OCI-LY7 (cell line): ENCODE data around the gene GJC1. TPM values are rescaled to one million over a fixed set of nuclear protein-coding genes. Genes with fewer than 3 reads are reported as not detected.

Source experiments
- BruUV-seq: library from RNA; stranded (reverse); fragments of 400-500 nt; replicated peaks from 2 replicates; lab custom pipeline; 2021; lab: Mats Ljungman, UMichigan
- CTCF ChIA-PET: fragments of 300-600 bp; sonication (Branson Sonifier 250); formaldehyde crosslinking; loops from one replicate; lab custom pipeline; 2022; ENCODE audit warnings: antibody characterized with exemption; ENCODE audit not compliant: unreplicated experiment; lab: Charles Lee
- POLR2A ChIA-PET: fragments of 300-600 bp; sonication (Branson Sonifier 250); formaldehyde crosslinking; loops from one replicate; lab custom pipeline; 2022; ENCODE audit warnings: antibody characterized with exemption; lab: Charles Lee
- DNase-seq: peaks from one replicate; pipeline ENCODE4 v3.0.0-alpha.2; 2015; ENCODE audit warnings: low spot score
- H2AFZ ChIP-seq: fragments of 200-600 bp; sonication (generic), shearing (Covaris generic); 2 replicates; pipeline ENCODE4 v1.6.1; 2014; ENCODE audit warnings: mild to moderate bottlenecking, antibody characterized with exemption, low read length, moderate library complexity
- H3K27ac ChIP-seq: fragments of 200-600 bp; sonication (generic); 2 replicates; pipeline ENCODE4 v1.5.1; 2014; ENCODE audit warnings: mixed run types, low read depth, mild to moderate bottlenecking, moderate library complexity, low read length, inconsistent platforms; ENCODE audit not compliant: poor library complexity, severe bottlenecking
- H3K36me3 ChIP-seq: fragments of 200-600 bp; sonication (generic); 2 replicates; pipeline ENCODE4 v1.6.1; 2014; ENCODE audit warnings: mild to moderate bottlenecking, antibody characterized with exemption, low read length, moderate library complexity, mixed read lengths; ENCODE audit not compliant: insufficient read depth
- H3K4me1 ChIP-seq: fragments of 200-600 bp; sonication (generic); 2 replicates; pipeline ENCODE4 v1.5.1; 2014; ENCODE audit warnings: mild to moderate bottlenecking, low read length; ENCODE audit not compliant: insufficient read depth, poor library complexity, severe bottlenecking
- H3K4me2 ChIP-seq: fragments of 200-600 bp; sonication (generic); 2 replicates; pipeline ENCODE4 v1.6.1; 2014; ENCODE audit warnings: mild to moderate bottlenecking, low read length
- H3K4me3 ChIP-seq: fragments of 200-600 bp; sonication (generic); 2 replicates; pipeline ENCODE4 v1.5.1; 2014; ENCODE audit warnings: mild to moderate bottlenecking, low read depth, low read length; ENCODE audit not compliant: poor library complexity, severe bottlenecking
- H3K79me2 ChIP-seq: fragments of 200-600 bp; sonication (generic); 2 replicates; pipeline ENCODE4 v1.6.1; 2016; ENCODE audit warnings: low read depth, mild to moderate bottlenecking, low read length, moderate library complexity, mixed read lengths; ENCODE audit not compliant: insufficient read depth
- H3K9me2 ChIP-seq: fragments of 200-600 bp; sonication (generic); 2 replicates; pipeline ENCODE4 v1.6.1; 2016; ENCODE audit warnings: mild to moderate bottlenecking, low read length, mixed read lengths; ENCODE audit not compliant: insufficient read depth
- H3K9me3 ChIP-seq: fragments of 200-600 bp; sonication (generic); 2 replicates; pipeline ENCODE4 v1.6.1; 2014; ENCODE audit warnings: mild to moderate bottlenecking, mixed run types, low read length, mixed read lengths
- H4K20me1 ChIP-seq: fragments of 200-600 bp; sonication (generic); 2 replicates; pipeline ENCODE4 v1.6.1; 2014; ENCODE audit warnings: mild to moderate bottlenecking, antibody characterized with exemption, low read length, moderate library complexity, mixed read lengths; ENCODE audit not compliant: insufficient read depth
- CTCF ChIP-seq: fragments of 200-600 bp; sonication (generic); conservative IDR thresholded peaks from 2 replicates; pipeline ENCODE4 v1.5.1; 2014; ENCODE audit warnings: mild to moderate bottlenecking, antibody characterized with exemption, low read length, moderate library complexity, mixed read lengths
- EZH2phosphoT487 ChIP-seq: fragments of 200-600 bp; sonication (generic); IDR thresholded peaks from 2 replicates; pipeline ENCODE4 v1.6.1; 2018; ENCODE audit warnings: low read depth, borderline replicate concordance, mild to moderate bottlenecking, mixed run types, antibody characterized with exemption, low read length, moderate library complexity, mixed read lengths
- intact Hi-C: fragments of 100-400 bp; cut with micrococcal nuclease; formaldehyde crosslinking; loops from one replicate; pipeline ENCODE4 v1.10.0; 2022; ENCODE audit not compliant: unreplicated experiment
- total RNA-seq, 2 experiments: library from RNA; depleted of rRNA in 1 of 2; stranded (reverse); fragments of >200 nt in 1 of 2; shearing (Covaris generic) in 1 of 2; gene quantifications; 2 replicates each; pipeline ENCODE4 v1.2.3, GENCODE V29; 2014 to 2022

GJC1 gene
- total RNA-seq, 2 experiments from 2014 or later = 14.2 to 19.5 TPM

GRCh38 chr17:44769647-44770084 is 60.4 kb downstream of the GJC1 start:
- no peak overlapping the region for H2AFZ ChIP-seq
- no peak overlapping the region for H3K4me2 ChIP-seq
- intact Hi-C loops = no loop called here
- DNase-seq = no peak
- H3K27ac ChIP-seq = no peak overlapping the region
- no peak overlapping the region for H3K4me3 ChIP-seq
- TF ChIP-seq CTCF = no peak
- no peak for TF ChIP-seq EZH2phosphoT487
- BruUV-seq = no TSS peak
- H3K36me3 ChIP-seq = no peaks in the 10 kb centered on the region
- H4K20me1 ChIP-seq = no peaks in the 10 kb centered on the region
- no peaks in the 10 kb centered on the region for H3K9me3 ChIP-seq
- POLR2A ChIA-PET = no interaction called here
- peaks cover 3% of the 10 kb centered on the region for H3K4me1 ChIP-seq
- no peaks in the 10 kb centered on the region for H3K9me2 ChIP-seq
- no peaks in the 10 kb centered on the region for H3K79me2 ChIP-seq
- CTCF ChIA-PET = no interaction called here

DNA sequence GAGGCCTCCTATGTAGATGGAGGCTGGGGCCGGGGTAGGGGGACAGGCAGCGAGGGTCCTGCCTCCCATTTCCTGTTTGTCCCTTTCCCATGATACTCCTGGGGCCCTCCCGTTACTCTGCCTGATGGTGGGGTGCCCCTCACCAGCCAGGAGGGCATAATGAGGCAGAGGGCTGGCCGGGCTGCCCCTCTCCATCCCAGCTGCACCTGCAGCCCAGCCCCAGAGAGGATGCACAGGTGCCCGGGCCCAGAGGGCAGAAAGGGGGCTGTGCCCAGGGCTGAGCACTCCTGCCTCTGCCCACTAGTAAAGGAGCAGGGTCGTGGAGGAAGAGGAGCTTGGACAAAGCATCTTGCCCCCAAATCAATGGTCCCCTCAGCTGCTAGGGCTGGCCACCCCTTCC is 60.9 kb downstream of the GJC1 start:
- Histone ChIP-seq H3K36me3 (no peaks in the 10 kb centered on the region), H3K4me3 (no peak overlapping the region), H3K9me2 (no peaks in the 10 kb centered on the region), H2AFZ (no peak overlapping the region), H3K79me2 (no peaks in the 10 kb centered on the region), H3K9me3 (no peaks in the 10 kb centered on the region), H3K27ac (no peak overlapping the region), H3K4me1 (no peaks in the 10 kb centered on the region), H4K20me1 (no peaks in the 10 kb centered on the region), H3K4me2 (no peak overlapping the region)
- intact Hi-C loops = no loop called here
- BruUV-seq = no TSS peak
- ChIA-PET POLR2A (no interaction called here), CTCF (no interaction called here)
- no peak for DNase-seq
- TF ChIP-seq CTCF (no peak), EZH2phosphoT487 (no peak)

GRCh38 chr17:44768505-44769142 is 61.5 kb downstream of the GJC1 start:
- CTCF ChIA-PET = no interaction called here
- no peak overlapping the region for H2AFZ ChIP-seq
- intact Hi-C loops = no loop called here
- H3K27ac ChIP-seq = no peak overlapping the region
- no peak overlapping the region for H3K4me2 ChIP-seq
- DNase-seq = no peak
- no peaks in the 10 kb centered on the region for H3K9me2 ChIP-seq
- no peak for TF ChIP-seq CTCF
- TF ChIP-seq EZH2phosphoT487 = no peak
- no peaks in the 10 kb centered on the region for H3K36me3 ChIP-seq
- BruUV-seq = no TSS peak
- H4K20me1 ChIP-seq = no peaks in the 10 kb centered on the region
- H3K4me3 ChIP-seq = no peak overlapping the region
- POLR2A ChIA-PET = no interaction called here
- no peaks in the 10 kb centered on the region for H3K9me3 ChIP-seq
- H3K4me1 ChIP-seq = no peaks in the 10 kb centered on the region
- no peaks in the 10 kb centered on the region for H3K79me2 ChIP-seq
